GM12878 (cell line): ENCODE data around the gene TGFB1I1. TPM values are rescaled to one million over a fixed set of nuclear protein-coding genes. Genes with fewer than 3 reads are reported as not detected.

Experiments
- ATAC-seq: fragments of 200-7000 bp; cut with Tn5 transposase; 3 replicates; pipeline ENCODE4 v1.9.1; 2020; ENCODE audit warnings: mild to moderate bottlenecking, moderate library complexity
- BruUV-seq: library from RNA; stranded (reverse); fragments of 400-500 nt; replicated peaks from 2 replicates; lab custom pipeline; 2021; lab: Mats Ljungman, UMichigan
- CTCF ChIA-PET: fragments of 300-600 bp; sonication (Branson Sonifier 250); formaldehyde crosslinking; extraction: SDS; loops from one replicate; lab custom pipeline; 2021; ENCODE audit warnings: inconsistent platforms; lab: Yijun Ruan, JAX
- POLR2A ChIA-PET: fragments of 350-600 bp; formaldehyde crosslinking; extraction: SDS; loops from one replicate; lab custom pipeline; 2021; ENCODE audit warnings: inconsistent platforms; lab: Charles Lee
- RAD21 ChIA-PET: fragments of 300-600 bp; sonication (Branson Sonifier 250); formaldehyde crosslinking; loops from one replicate; lab custom pipeline; 2023; ENCODE audit warnings: antibody characterized with exemption; ENCODE audit not compliant: unreplicated experiment; lab: Charles Lee
- SMC1A ChIA-PET: fragments of 300-600 bp; sonication (Branson Sonifier 250); formaldehyde crosslinking; loops from one replicate; lab custom pipeline; 2023; ENCODE audit not compliant: unreplicated experiment, uncharacterized antibody; lab: Charles Lee
- DNase-seq: peaks from one replicate; pipeline ENCODE4 v3.0.0-alpha.2; 2011; ENCODE audit warnings: low read depth, low spot score
- FAIRE-seq: peaks from 3 replicates; lab custom pipeline; 2011; peaks lifted over from hg19 to GRCh38; lab: Jason Lieb, UNC
- H2AFZ ChIP-seq: 2 replicates; pipeline ENCODE4 v1.6.0; 2011; ENCODE audit warnings: low read depth, low read length, control low read depth; ENCODE audit not compliant: control insufficient read depth
- H3K27ac ChIP-seq: 2 replicates; pipeline ENCODE4 v1.5.1; 2011; ENCODE audit warnings: control low read depth; ENCODE audit not compliant: control insufficient read depth, insufficient read depth
- H3K27me3 ChIP-seq, 2 experiments: replicated peaks in 1 of 2; 2 replicates each; pipeline versions ENCODE4 v1.6.0 to v1.6.1; 2011; ENCODE audit warnings: low read length in 1 of 2; ENCODE audit not compliant: control insufficient read depth in 2 of 2, insufficient read depth in 2 of 2
- H3K36me3 ChIP-seq, 2 experiments: 2 replicates each; pipeline ENCODE4 v1.5.1; 2011; ENCODE audit warnings: low read length in 1 of 2; ENCODE audit not compliant: control insufficient read depth in 2 of 2, insufficient read depth in 2 of 2
- H3K4me1 ChIP-seq: 2 replicates; pipeline ENCODE4 v1.6.1; 2011; ENCODE audit warnings: mild to moderate bottlenecking, low read length, moderate library complexity, mixed read lengths; ENCODE audit not compliant: control insufficient read depth, insufficient read depth
- H3K4me2 ChIP-seq: 2 replicates; pipeline ENCODE4 v1.6.0; 2011; ENCODE audit warnings: control low read depth; ENCODE audit not compliant: control insufficient read depth, insufficient read depth
- H3K4me3 ChIP-seq: fragments of 200-600 bp; sonication (generic); 2 replicates; pipeline ENCODE4 v1.5.1; 2016
- H3K79me2 ChIP-seq: 2 replicates; pipeline ENCODE4 v1.6.0; 2011; ENCODE audit warnings: low read length; ENCODE audit not compliant: control insufficient read depth, insufficient read depth
- H3K9ac ChIP-seq: 2 replicates; pipeline ENCODE4 v1.8.0; 2011; ENCODE audit warnings: low read length, control low read depth, mixed read lengths; ENCODE audit not compliant: control insufficient read depth, insufficient read depth
- H3K9me3 ChIP-seq: replicated peaks from 3 replicates; pipeline ENCODE4 v1.5.1; 2011; ENCODE audit warnings: mild to moderate bottlenecking, low read length; ENCODE audit not compliant: control insufficient read depth, insufficient read depth
- H4K20me1 ChIP-seq: 2 replicates; pipeline ENCODE4 v1.6.0; 2011; ENCODE audit not compliant: control insufficient read depth, insufficient read depth
- BACH1 ChIP-seq: fragments of 450-650 bp; IDR thresholded peaks from 2 replicates; pipeline ENCODE4 v1.6.1; 2017; ENCODE audit warnings: mild to moderate bottlenecking, borderline replicate concordance
- CREM ChIP-seq: IDR thresholded peaks from 2 replicates; pipeline ENCODE4 v1.6.1; 2014; ENCODE audit warnings: antibody characterized with exemption, low read depth
- CUX1 ChIP-seq: IDR thresholded peaks from 2 replicates; pipeline ENCODE4 v1.6.1; 2012; ENCODE audit warnings: improper control_type of control experiment, low read depth, low read length; ENCODE audit not compliant: insufficient replicate concordance
- EED ChIP-seq: sonication (generic); IDR thresholded peaks from 2 replicates; pipeline ENCODE4 v1.6.1; 2016; ENCODE audit warnings: antibody characterized with exemption, low read depth
- GATAD2B ChIP-seq: fragments of 450-650 bp; conservative IDR thresholded peaks from 2 replicates; pipeline ENCODE4 v1.6.1; 2017; ENCODE audit warnings: low read depth, mild to moderate bottlenecking, moderate library complexity
- KLF5 ChIP-seq: fragments of 450-650 bp; IDR thresholded peaks from 2 replicates; pipeline ENCODE4 v1.6.1; 2014; ENCODE audit warnings: mild to moderate bottlenecking; ENCODE audit not compliant: partially characterized antibody
- MTA2 ChIP-seq: fragments of 450-650 bp; IDR thresholded peaks from 2 replicates; pipeline ENCODE4 v1.6.1; 2016; ENCODE audit warnings: low read depth, mild to moderate bottlenecking, moderate library complexity
- ZNF217 ChIP-seq: fragments of 450-650 bp; IDR thresholded peaks from 2 replicates; pipeline ENCODE4 v1.6.1; 2017; ENCODE audit warnings: antibody characterized with exemption, mild to moderate bottlenecking
- WGBS: methylation state at CpG from one replicate; pipeline ENCODE4 v1.1.6; 2016; ENCODE audit warnings: low lambda C conversion rate; ENCODE audit not compliant: insufficient replicate concordance, insufficient coverage; ENCODE audit errors: missing lambda C conversion rate; 5-methylcytosine and 5-hydroxymethylcytosine counted together
- in situ Hi-C: fragments of 300-500 bp; cut with MboI; formaldehyde crosslinking; loops from 9 replicates; pipeline ENCODE4 v1.14.3; 2018; ENCODE audit warnings: mixed read lengths
- intact Hi-C: fragments of 100-400 bp; cut with micrococcal nuclease; formaldehyde crosslinking; loops from one replicate; pipeline ENCODE4 v1.14.2; 2022; ENCODE audit not compliant: unreplicated experiment
- polyA plus RNA-seq, 11 experiments: library from polyadenylated mRNA; depleted of rRNA in 4 of 11; unstranded in 6 of 11; stranded (reverse) in 5 of 11; fragments of >200 nt; fragmentation: Nextera tagmentation in 4 of 11; fragmentation: Illumina TruSeq in 1 of 11; extraction: Ambion mirVana in 4 of 11; extraction: Trizol in 1 of 11; gene quantifications; 1 replicate in 1 of 11; 2 replicates in 10 of 11; pipeline versions ENCODE4 v1.2.1 to v1.2.3, GENCODE V29; 2011 to 2016; ENCODE audit warnings: inconsistent platforms in 2 of 11, missing spikeins in 2 of 11, low read depth in 1 of 11
- total RNA-seq, 4 experiments: library from RNA; depleted of rRNA in 3 of 4; stranded (reverse); fragments of >200 nt in 3 of 4; fragmentation: Illumina TruSeq in 1 of 4; extraction: Trizol in 1 of 4; gene quantifications; 2 replicates each; pipeline versions ENCODE4 v1.2.1 to v1.2.3, GENCODE V29; 2013 to 2021
- TF ChIP-seq, protein P1 (sequence below): fragments of 450-650 bp; IDR thresholded peaks from 2 replicates; pipeline ENCODE4 v1.6.1; 2018; ENCODE audit warnings: borderline replicate concordance, mild to moderate bottlenecking; ENCODE audit not compliant: partially characterized antibody
- TF ChIP-seq, protein P2 (sequence below): fragments of 450-650 bp; IDR thresholded peaks from 2 replicates; pipeline ENCODE4 v1.6.1; 2017; ENCODE audit warnings: mild to moderate bottlenecking, low read depth, inconsistent platforms; ENCODE audit not compliant: poor library complexity, severe bottlenecking

Gene TGFB1I1
- total and polyA plus RNA-seq, 10 of the 15 experiments (the other 5 are each of a cell fraction or from before 2014, with no cell fraction given), result 0.13 to 2.3 (median 0.41) TPM; not detected in 2

GRCh38 chr16:31435341-31436220 lies 36.4 kb upstream of the TGFB1I1 start:
- CTCF ChIA-PET, result no interaction called here
- Histone ChIP-seq H3K9me3 (no peaks in the 10 kb centered on the region), H2AFZ (no peak overlapping the region)
- SMC1A ChIA-PET, result interaction anchor here (1.1 kb wide), 1 partner anchor 40 kb away, joined by 3 read pairs; no protein-coding TSS in a partner anchor
- intact Hi-C loops, result no loop called here
- DNase-seq (no peak), FAIRE-seq (no peak)
- TF ChIP-seq BACH1 (no peak), EED (no peak), MTA2 (no peak), CREM (no peak), ZNF217 (no peak), GATAD2B (no peak), KLF5 (no peak), CUX1 (no peak)
- TF ChIP-seq, protein P1, sequence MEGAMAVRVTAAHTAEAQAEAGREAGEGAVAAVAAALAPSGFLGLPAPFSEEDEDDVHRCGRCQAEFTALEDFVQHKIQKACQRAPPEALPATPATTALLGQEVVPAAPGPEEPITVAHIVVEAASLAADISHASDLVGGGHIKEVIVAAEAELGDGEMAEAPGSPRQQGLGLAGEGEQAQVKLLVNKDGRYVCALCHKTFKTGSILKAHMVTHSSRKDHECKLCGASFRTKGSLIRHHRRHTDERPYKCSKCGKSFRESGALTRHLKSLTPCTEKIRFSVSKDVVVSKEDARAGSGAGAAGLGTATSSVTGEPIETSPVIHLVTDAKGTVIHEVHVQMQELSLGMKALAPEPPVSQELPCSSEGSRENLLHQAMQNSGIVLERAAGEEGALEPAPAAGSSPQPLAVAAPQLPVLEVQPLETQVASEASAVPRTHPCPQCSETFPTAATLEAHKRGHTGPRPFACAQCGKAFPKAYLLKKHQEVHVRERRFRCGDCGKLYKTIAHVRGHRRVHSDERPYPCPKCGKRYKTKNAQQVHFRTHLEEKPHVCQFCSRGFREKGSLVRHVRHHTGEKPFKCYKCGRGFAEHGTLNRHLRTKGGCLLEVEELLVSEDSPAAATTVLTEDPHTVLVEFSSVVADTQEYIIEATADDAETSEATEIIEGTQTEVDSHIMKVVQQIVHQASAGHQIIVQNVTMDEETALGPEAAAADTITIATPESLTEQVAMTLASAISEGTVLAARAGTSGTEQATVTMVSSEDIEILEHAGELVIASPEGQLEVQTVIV, result no peak
- TF ChIP-seq, protein P2, sequence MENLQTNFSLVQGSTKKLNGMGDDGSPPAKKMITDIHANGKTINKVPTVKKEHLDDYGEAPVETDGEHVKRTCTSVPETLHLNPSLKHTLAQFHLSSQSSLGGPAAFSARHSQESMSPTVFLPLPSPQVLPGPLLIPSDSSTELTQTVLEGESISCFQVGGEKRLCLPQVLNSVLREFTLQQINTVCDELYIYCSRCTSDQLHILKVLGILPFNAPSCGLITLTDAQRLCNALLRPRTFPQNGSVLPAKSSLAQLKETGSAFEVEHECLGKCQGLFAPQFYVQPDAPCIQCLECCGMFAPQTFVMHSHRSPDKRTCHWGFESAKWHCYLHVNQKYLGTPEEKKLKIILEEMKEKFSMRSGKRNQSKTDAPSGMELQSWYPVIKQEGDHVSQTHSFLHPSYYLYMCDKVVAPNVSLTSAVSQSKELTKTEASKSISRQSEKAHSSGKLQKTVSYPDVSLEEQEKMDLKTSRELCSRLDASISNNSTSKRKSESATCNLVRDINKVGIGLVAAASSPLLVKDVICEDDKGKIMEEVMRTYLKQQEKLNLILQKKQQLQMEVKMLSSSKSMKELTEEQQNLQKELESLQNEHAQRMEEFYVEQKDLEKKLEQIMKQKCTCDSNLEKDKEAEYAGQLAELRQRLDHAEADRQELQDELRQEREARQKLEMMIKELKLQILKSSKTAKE, result no peak
- TF ChIP-seq, all 136 proteins: peak for 0
- in situ Hi-C loops, result loop anchor here (25.0 kb wide), 1 partner anchor 448 kb away; the partner anchor contains the start of gene HSD3B7
- Histone ChIP-seq H3K4me2 (no peak overlapping the region), H3K4me1 (no peaks in the 10 kb centered on the region), H3K27me3 (no peaks in the 10 kb centered on the region), H3K4me3 (no peak overlapping the region), H3K79me2 (no peaks in the 10 kb centered on the region), H4K20me1 (no peaks in the 10 kb centered on the region), H3K36me3 (no peaks in the 10 kb centered on the region), H3K27ac (no peak overlapping the region), H3K9ac (no peak overlapping the region)
- WGBS, result 84% methylated on average over 47 of the region's 47 CpGs
- BruUV-seq, result no TSS peak
- ATAC-seq, result no peak
- POLR2A ChIA-PET, result interaction anchor here (0.5 kb wide), 1 partner anchor 178 kb away, joined by 9 read pairs; no protein-coding TSS in a partner anchor
- RAD21 ChIA-PET, result no interaction called here
